Loucy (cell line): Measurements from ENCODE around the gene C7.

Source experiments
- EZH2phosphoT487 ChIP-seq: fragments of 200-600 bp; IDR thresholded peaks from 2 replicates; pipeline ENCODE4 v1.6.1; 2018; ENCODE audit warnings: antibody characterized with exemption, mild to moderate bottlenecking, moderate library complexity, borderline replicate concordance
- TF ChIP-seq, protein P1 (sequence below): fragments of 200-600 bp; sonication (generic); conservative IDR thresholded peaks from 2 replicates; pipeline ENCODE4 v1.5.1; 2014; ENCODE audit warnings: mild to moderate bottlenecking, antibody characterized with exemption, low read length

DNA sequence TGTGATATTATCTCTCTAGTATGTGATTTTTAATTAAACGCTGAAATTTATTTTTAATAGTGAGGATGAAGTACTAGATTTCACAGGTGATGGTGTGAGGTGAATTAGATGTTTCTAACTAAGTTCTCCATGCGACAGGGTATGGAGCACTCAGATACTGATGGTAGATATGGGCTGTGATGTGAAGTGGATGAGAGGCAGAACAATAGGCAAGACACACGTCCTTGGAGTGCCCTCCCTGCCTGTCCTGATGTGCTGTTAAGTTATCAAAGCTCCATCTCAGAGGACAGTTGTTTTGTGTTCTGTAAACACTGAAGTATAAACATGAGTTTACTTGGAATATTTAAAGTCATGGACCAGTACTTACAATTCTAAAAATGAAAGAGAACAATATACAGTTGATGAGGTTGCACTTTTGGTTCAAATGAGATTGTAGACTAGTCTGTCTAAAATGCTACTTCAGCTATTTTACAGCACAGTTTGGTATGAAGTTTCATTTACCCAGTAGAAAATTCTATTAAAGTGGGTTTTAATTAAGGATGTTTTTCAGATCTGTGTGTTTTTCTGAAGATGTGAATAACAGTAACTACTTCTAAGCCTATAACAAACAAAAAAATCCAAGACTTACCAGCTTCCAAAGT is 64.2 kb downstream of the C7 start:
- TF ChIP-seq, protein P1, sequence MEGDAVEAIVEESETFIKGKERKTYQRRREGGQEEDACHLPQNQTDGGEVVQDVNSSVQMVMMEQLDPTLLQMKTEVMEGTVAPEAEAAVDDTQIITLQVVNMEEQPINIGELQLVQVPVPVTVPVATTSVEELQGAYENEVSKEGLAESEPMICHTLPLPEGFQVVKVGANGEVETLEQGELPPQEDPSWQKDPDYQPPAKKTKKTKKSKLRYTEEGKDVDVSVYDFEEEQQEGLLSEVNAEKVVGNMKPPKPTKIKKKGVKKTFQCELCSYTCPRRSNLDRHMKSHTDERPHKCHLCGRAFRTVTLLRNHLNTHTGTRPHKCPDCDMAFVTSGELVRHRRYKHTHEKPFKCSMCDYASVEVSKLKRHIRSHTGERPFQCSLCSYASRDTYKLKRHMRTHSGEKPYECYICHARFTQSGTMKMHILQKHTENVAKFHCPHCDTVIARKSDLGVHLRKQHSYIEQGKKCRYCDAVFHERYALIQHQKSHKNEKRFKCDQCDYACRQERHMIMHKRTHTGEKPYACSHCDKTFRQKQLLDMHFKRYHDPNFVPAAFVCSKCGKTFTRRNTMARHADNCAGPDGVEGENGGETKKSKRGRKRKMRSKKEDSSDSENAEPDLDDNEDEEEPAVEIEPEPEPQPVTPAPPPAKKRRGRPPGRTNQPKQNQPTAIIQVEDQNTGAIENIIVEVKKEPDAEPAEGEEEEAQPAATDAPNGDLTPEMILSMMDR: no peak
- TF ChIP-seq EZH2phosphoT487: no peak
